Hair follicle dermal papilla cell (primary cell): ENCODE results near the gene RGS10. TPM values are rescaled to one million over a fixed set of nuclear protein-coding genes. Genes with fewer than 3 reads are reported as not detected.

Experiments used
- total RNA-seq: library from RNA; depleted of rRNA; stranded (reverse); fragments of >200 nt; gene quantifications from 2 replicates; pipeline ENCODE4 v1.2.3, GENCODE V29; 2012

The RGS10 gene
- total RNA-seq = 25.0 and 35.8 TPM in 2 replicates

GRCh38 chr10:119542357-119542987 is at the start of gene RGS10:
Gene RGS10 (minus strand): TSS chr10:119542719. CDS start chr10:119542638, 81 bp downstream.

Other genes starting within 250 kb of the RGS10 start
- gene TIAL1, start 54.2 kb upstream of the RGS10 start, total RNA-seq = 52.9 and 62.6 TPM in 2 replicates
- 20.8 and 30.0 TPM in 2 replicates for gene BAG3, start 108.7 kb upstream of the RGS10 start, total RNA-seq
- 22.6 and 24.9 TPM in 2 replicates for gene INPP5F, start 183.3 kb upstream of the RGS10 start, total RNA-seq